IMR-90 (cell line): ENCODE results near the gene LY6G6F. TPM values are rescaled to one million over a fixed set of nuclear protein-coding genes. Genes with fewer than 3 reads are reported as not detected.

Experiments
- ATAC-seq: fragments of 200-7000 bp; cut with Tn5 transposase; 2 replicates; pipeline ENCODE4 v1.9.1; 2020; ENCODE audit warnings: low read depth, mild to moderate bottlenecking, moderate library complexity
- BruUV-seq: library from RNA; stranded (reverse); fragments of 400-500 nt; replicated peaks from 2 replicates; lab custom pipeline; 2021; lab: Mats Ljungman, UMichigan
- CTCF ChIA-PET: fragments of 300-600 bp; formaldehyde crosslinking; extraction: SDS; loops from one replicate; lab custom pipeline; 2021; ENCODE audit warnings: antibody characterized with exemption; lab: Yijun Ruan, JAX
- POLR2A ChIA-PET: fragments of 300-600 bp; sonication (Branson Sonifier 250); formaldehyde crosslinking; loops from one replicate; lab custom pipeline; 2022; ENCODE audit warnings: antibody characterized with exemption; ENCODE audit not compliant: unreplicated experiment; lab: Charles Lee
- DNase-seq: peaks from one replicate; pipeline ENCODE4 v3.0.0; 2013
- H2AFZ ChIP-seq: replicated peaks from 2 replicates; pipeline ENCODE3; 2013; ENCODE audit warnings: low read length, mild to moderate bottlenecking; ENCODE audit not compliant: poor library complexity
- H2AK5ac ChIP-seq: 2 replicates; pipeline ENCODE4 v1.6.1; 2013; ENCODE audit warnings: low read depth, low read length, inconsistent platforms
- H2AK9ac ChIP-seq: replicated peaks from 2 replicates; pipeline ENCODE3; 2013; ENCODE audit warnings: mild to moderate bottlenecking, low read depth, low read length, moderate library complexity; ENCODE audit not compliant: poor library complexity
- H2BK120ac ChIP-seq: 2 replicates; pipeline ENCODE4 v1.6.1; 2013; ENCODE audit warnings: low read depth, low read length, inconsistent platforms
- H2BK15ac ChIP-seq: 3 replicates; pipeline ENCODE4 v1.6.1; 2013; ENCODE audit warnings: low read depth, low read length, inconsistent platforms
- H2BK20ac ChIP-seq: 2 replicates; pipeline ENCODE4 v1.6.1; 2013; ENCODE audit warnings: low read depth, mild to moderate bottlenecking, inconsistent platforms, low read length, moderate library complexity
- H2BK5ac ChIP-seq: 2 replicates; pipeline ENCODE4 v1.6.1; 2013; ENCODE audit warnings: mild to moderate bottlenecking, low read depth, low read length, inconsistent platforms; ENCODE audit not compliant: poor library complexity, severe bottlenecking
- H3K14ac ChIP-seq: replicated peaks from 2 replicates; pipeline ENCODE4 v1.6.1; 2013; ENCODE audit warnings: low read depth, low read length, inconsistent platforms
- H3K18ac ChIP-seq: 2 replicates; pipeline ENCODE4 v1.6.1; 2013; ENCODE audit warnings: low read depth, low read length, control low read depth
- H3K23ac ChIP-seq: 2 replicates; pipeline ENCODE4 v1.6.1; 2013; ENCODE audit warnings: low read depth, low read length, inconsistent platforms
- H3K27ac ChIP-seq: 2 replicates; pipeline ENCODE4 v1.5.1; 2013; ENCODE audit warnings: mild to moderate bottlenecking, control low read depth, low read length; ENCODE audit not compliant: insufficient read depth
- H3K27me3 ChIP-seq: 2 replicates; pipeline ENCODE4 v1.6.1; 2013; ENCODE audit warnings: low read length; ENCODE audit not compliant: control insufficient read depth, insufficient read depth
- H3K36me3 ChIP-seq: 2 replicates; pipeline ENCODE4 v1.6.1; 2013; ENCODE audit warnings: low read length, mixed read lengths; ENCODE audit not compliant: control insufficient read depth, insufficient read depth
- H3K4ac ChIP-seq: 2 replicates; pipeline ENCODE4 v1.6.1; 2013; ENCODE audit warnings: low read depth, low read length, inconsistent platforms
- H3K4me1 ChIP-seq: 2 replicates; pipeline ENCODE4 v1.6.1; 2013; ENCODE audit warnings: low read length, mixed read lengths; ENCODE audit not compliant: control insufficient read depth, insufficient read depth
- H3K4me2 ChIP-seq: 2 replicates; pipeline ENCODE4 v1.6.1; 2013; ENCODE audit warnings: low read depth, mild to moderate bottlenecking, control low read depth, low read length, moderate library complexity
- H3K4me3 ChIP-seq: 2 replicates; pipeline ENCODE4 v1.5.1; 2013; ENCODE audit warnings: low read depth, mild to moderate bottlenecking, control low read depth, low read length, moderate library complexity; ENCODE audit not compliant: insufficient read depth
- H3K56ac ChIP-seq: 2 replicates; pipeline ENCODE4 v1.6.1; 2013; ENCODE audit warnings: low read length, inconsistent platforms; ENCODE audit not compliant: insufficient read depth; ENCODE audit errors: extremely low read depth
- H3K79me1 ChIP-seq, 2 experiments: 2 replicates each; pipeline ENCODE4 v1.6.1; 2013; ENCODE audit warnings: low read length in 2 of 2, inconsistent platforms in 1 of 2, low read depth in 1 of 2
- H3K9ac ChIP-seq: 2 replicates; pipeline ENCODE4 v1.6.1; 2013; ENCODE audit warnings: low read depth, low read length, control low read depth
- H3K9me1 ChIP-seq: 2 replicates; pipeline ENCODE4 v1.6.1; 2013; ENCODE audit warnings: low read length, inconsistent platforms; ENCODE audit not compliant: insufficient read depth
- H3K9me3 ChIP-seq: 2 replicates; pipeline ENCODE4 v1.6.1; 2013; ENCODE audit warnings: low read length; ENCODE audit not compliant: control insufficient read depth, insufficient read depth
- H4K20me1 ChIP-seq: 2 replicates; pipeline ENCODE4 v1.6.1; 2013; ENCODE audit warnings: low read length, inconsistent platforms; ENCODE audit not compliant: insufficient read depth
- H4K5ac ChIP-seq: 2 replicates; pipeline ENCODE4 v1.6.1; 2013; ENCODE audit warnings: mild to moderate bottlenecking, low read depth, low read length, control low read depth
- H4K8ac ChIP-seq, 2 experiments: 2 replicates each; pipeline ENCODE4 v1.6.1; 2013; ENCODE audit warnings: low read depth in 2 of 2, low read length in 2 of 2, control low read depth in 1 of 2, inconsistent platforms in 1 of 2
- H4K91ac ChIP-seq: 2 replicates; pipeline ENCODE4 v1.6.1; 2013; ENCODE audit warnings: low read depth, low read length, inconsistent platforms; ENCODE audit not compliant: insufficient read depth
- FOS ChIP-seq: fragments of 150-350 bp; IDR thresholded peaks from 2 replicates; pipeline ENCODE4 v1.6.1; 2016; ENCODE audit warnings: low read depth, low read length
- MAZ ChIP-seq: IDR thresholded peaks from 2 replicates; pipeline ENCODE4 v1.6.1; 2012; ENCODE audit warnings: low read depth, mild to moderate bottlenecking, low read length, improper control_type of control experiment, moderate library complexity, borderline replicate concordance
- MXI1 ChIP-seq: IDR thresholded peaks from 2 replicates; pipeline ENCODE4 v1.6.1; 2012; ENCODE audit warnings: low read depth, mild to moderate bottlenecking, low read length, moderate library complexity, borderline replicate concordance
- POLR2A ChIP-seq: IDR thresholded peaks from 2 replicates; pipeline ENCODE4 v1.6.1; 2012; ENCODE audit warnings: mild to moderate bottlenecking, low read depth, low read length
- WGBS, 2 experiments: methylation state at CpG; one replicate each; pipeline versions ENCODE4 v1.1.5 to v1.1.7; 2013; ENCODE audit warnings: missing lambda C conversion rate in 2 of 2; ENCODE audit not compliant: insufficient read length in 1 of 2; ENCODE audit errors: extremely low coverage in 2 of 2; 5-methylcytosine and 5-hydroxymethylcytosine counted together
- dilution Hi-C: fragments of 300-500 bp; cut with HindIII; formaldehyde crosslinking; loops from one replicate; pipeline ENCODE4 v1.14.3; 2018; ENCODE audit warnings: low sequenced_read_pairs; ENCODE audit not compliant: unreplicated experiment
- in situ Hi-C: fragments of 300-500 bp; cut with MboI; formaldehyde crosslinking; loops from 3 replicates; pipeline ENCODE4 v1.14.3; 2019; ENCODE audit warnings: low sequenced_read_pairs, inconsistent platforms, mixed read lengths
- intact Hi-C: fragments of 100-400 bp; cut with micrococcal nuclease; formaldehyde crosslinking; loops from 2 replicates; pipeline ENCODE4 v1.10.0; 2022
- polyA plus RNA-seq, 3 experiments: library from polyadenylated mRNA; depleted of rRNA; stranded (reverse); fragments of >200 nt; gene quantifications; 2 replicates each; pipeline ENCODE4 v1.2.3, GENCODE V29; 2012; ENCODE audit warnings: low replicate concordance in 1 of 3
- total RNA-seq: library from RNA; depleted of rRNA; stranded (reverse); fragments of >200 nt; gene quantifications from 2 replicates; pipeline ENCODE4 v1.2.3, GENCODE V29; 2012

The LY6G6F gene
- total and polyA plus RNA-seq, 2 of the 4 experiments (the other 2 are of a cell fraction), result not detected

GRCh38 chr6:31734821-31735406, 28.2 kb downstream of the LY6G6F start:
- H3K27me3 ChIP-seq, result no peaks in the 10 kb centered on the region
- peak overlapping the region; percentile 98 for H3K4ac ChIP-seq
- peak overlapping the region; percentile 96 for H3K4me2 ChIP-seq
- H2BK20ac ChIP-seq, result peak overlapping the region; percentile 22; the same call in 1 of the 2 replicates
- BruUV-seq, result no TSS peak
- H3K23ac ChIP-seq, result peak overlapping the region; percentile 99
- TF ChIP-seq MXI1, result no peak; the same call in 1 of the 2 replicates
- TF ChIP-seq FOS, result 0 out of 2 replicates have a peak, but pooled peaks have one; percentile 23
- peak; percentile 37 for TF ChIP-seq POLR2A
- peak; percentile 22; the same call in 1 of the 2 replicates for TF ChIP-seq MAZ
- in situ Hi-C loops, result no loop called here
- H3K18ac ChIP-seq, result peak overlapping the region; percentile 75
- peak overlapping the region; percentile 86 for H4K5ac ChIP-seq
- H3K4me3 ChIP-seq, result peak overlapping the region; percentile 81
- intact Hi-C loops, result no loop called here
- peaks cover 32% of the 10 kb centered on the region for H4K20me1 ChIP-seq
- peak overlapping the region; percentile 99 for H3K56ac ChIP-seq
- H2BK120ac ChIP-seq, result peak overlapping the region; percentile 81
- H2AK9ac ChIP-seq, result peak overlapping the region; percentile 100
- peaks cover 9 to 69% of the 10 kb centered on the region in 2 experiments; a peak in 3 of 4 replicates for H3K79me1 ChIP-seq
- dilution Hi-C loops, result no loop called here
- H2BK15ac ChIP-seq, result peak overlapping the region; percentile 66; the same call in 2 of the 3 replicates
- peaks cover 30% of the 10 kb centered on the region for H3K36me3 ChIP-seq
- H3K14ac ChIP-seq, result peak overlapping the region; percentile 98
- H4K8ac ChIP-seq, result peak overlapping the region; percentile 74 to 93
- CTCF ChIA-PET, result no interaction called here
- peak overlapping the region; percentile 99 for H2BK5ac ChIP-seq
- peaks cover 14% of the 10 kb centered on the region for H3K9me1 ChIP-seq
- peak overlapping the region; percentile 94 for H3K27ac ChIP-seq
- H2AFZ ChIP-seq, result peak overlapping the region; percentile 77
- H3K4me1 ChIP-seq, result peaks cover 18% of the 10 kb centered on the region
- POLR2A ChIA-PET, result interaction anchor here (0.6 kb wide), 1 partner anchor 166 kb away, joined by 7 read pairs; no protein-coding TSS in a partner anchor
- peak overlapping the region; percentile 98 for H3K9ac ChIP-seq
- WGBS, 2 experiments, result 0% methylated on average over 5 of the region's 18 CpGs; no CpG with 5 or more reads in 1 of the 2 experiments
- no peaks in the 10 kb centered on the region for H3K9me3 ChIP-seq
- DNase-seq, result peak; percentile 59
- H4K91ac ChIP-seq, result peak overlapping the region; percentile 99
- ATAC-seq, result peak; percentile 13
- H2AK5ac ChIP-seq, result peak overlapping the region; percentile 98
